OCI-LY1 (cell line): ENCODE data around the gene SPATA25.

Experiments
- H2AFZ ChIP-seq: fragments of 200-600 bp; sonication (generic), shearing (Covaris generic); 2 replicates; pipeline ENCODE4 v1.6.0; 2014; ENCODE audit warnings: antibody characterized with exemption, mild to moderate bottlenecking, low read length
- H3F3A ChIP-seq: fragments of 200-600 bp; sonication (generic), shearing (Covaris generic); 2 replicates; pipeline ENCODE4 v1.6.0; 2014; ENCODE audit warnings: mild to moderate bottlenecking, antibody characterized with exemption, low read length, moderate library complexity; ENCODE audit not compliant: insufficient read depth
- H3K27ac ChIP-seq: fragments of 200-600 bp; sonication (generic); 2 replicates; pipeline ENCODE4 v1.5.1; 2014; ENCODE audit warnings: low read length, mixed run types, mild to moderate bottlenecking, low read depth; ENCODE audit not compliant: poor library complexity, severe bottlenecking
- H3K27me3 ChIP-seq: fragments of 200-600 bp; sonication (generic); 2 replicates; pipeline ENCODE4 v1.6.0; 2014; ENCODE audit warnings: antibody characterized with exemption, mild to moderate bottlenecking, low read length, moderate library complexity; ENCODE audit not compliant: insufficient read depth
- H3K36me3 ChIP-seq: fragments of 200-600 bp; sonication (generic); 2 replicates; pipeline ENCODE4 v1.6.1; 2014; ENCODE audit warnings: mild to moderate bottlenecking, antibody characterized with exemption, low read length, moderate library complexity, mixed read lengths; ENCODE audit not compliant: insufficient read depth
- H3K4me1 ChIP-seq: fragments of 200-600 bp; sonication (generic); 2 replicates; pipeline ENCODE4 v1.5.1; 2014; ENCODE audit warnings: mild to moderate bottlenecking, low read length, moderate library complexity; ENCODE audit not compliant: insufficient read depth, severe bottlenecking
- H3K4me2 ChIP-seq: fragments of 200-600 bp; sonication (generic), shearing (Covaris generic); 2 replicates; pipeline ENCODE4 v1.6.1; 2014; ENCODE audit warnings: low read length
- H3K4me3 ChIP-seq: fragments of 200-600 bp; sonication (generic); 2 replicates; pipeline ENCODE4 v1.5.1; 2014; ENCODE audit warnings: low read length, low read depth, mild to moderate bottlenecking, mixed read lengths; ENCODE audit not compliant: poor library complexity, severe bottlenecking
- H3K79me2 ChIP-seq: fragments of 200-600 bp; shearing (Covaris generic); 2 replicates; pipeline ENCODE4 v1.6.1; 2016; ENCODE audit warnings: mixed run types, low read length, mixed read lengths; ENCODE audit not compliant: insufficient read depth
- H3K9ac ChIP-seq: fragments of 200-600 bp; sonication (generic), shearing (Covaris generic); 2 replicates; pipeline ENCODE4 v1.6.1; 2014; ENCODE audit warnings: mild to moderate bottlenecking, low read length, mixed read lengths
- H3K9me2 ChIP-seq: fragments of 200-600 bp; sonication (generic), shearing (Covaris generic); 2 replicates; pipeline ENCODE4 v1.6.1; 2014; ENCODE audit warnings: low read depth, mild to moderate bottlenecking, low read length, mixed read lengths
- H3K9me3 ChIP-seq: fragments of 200-600 bp; shearing (Covaris generic); 2 replicates; pipeline ENCODE4 v1.6.1; 2014; ENCODE audit warnings: low read length, mixed read lengths
- H4K20me1 ChIP-seq: fragments of 200-600 bp; sonication (generic), shearing (Covaris generic); 2 replicates; pipeline ENCODE4 v1.6.0; 2016; ENCODE audit warnings: mild to moderate bottlenecking, low read length; ENCODE audit not compliant: insufficient read depth
- CTCF ChIP-seq: fragments of 200-600 bp; sonication (generic), shearing (Covaris generic); IDR thresholded peaks from 2 replicates; pipeline ENCODE4 v1.5.1; 2017; ENCODE audit warnings: mild to moderate bottlenecking, antibody characterized with exemption, low read length, moderate library complexity, mixed read lengths
- EZH2 ChIP-seq: fragments of 200-600 bp; sonication (generic), shearing (Covaris generic); IDR thresholded peaks from 2 replicates; pipeline ENCODE4 v1.8.0; 2017; ENCODE audit warnings: borderline replicate concordance, mixed run types, mild to moderate bottlenecking, antibody characterized with exemption, low read length, moderate library complexity, mixed read lengths

The SPATA25 gene

GRCh38 chr20:45843506-45843905, 43.9 kb downstream of the SPATA25 start:
- Histone ChIP-seq H3F3A (no peaks in the 10 kb centered on the region), H2AFZ (no peak overlapping the region), H3K36me3 (peaks cover 43% of the 10 kb centered on the region), H3K27me3 (no peaks in the 10 kb centered on the region), H3K9ac (no peak overlapping the region), H3K4me3 (no peak overlapping the region), H4K20me1 (no peaks in the 10 kb centered on the region), H3K4me1 (peaks cover 10% of the 10 kb centered on the region), H3K4me2 (no peak overlapping the region), H3K9me2 (no peaks in the 10 kb centered on the region), H3K79me2 (no peaks in the 10 kb centered on the region), H3K27ac (no peak overlapping the region), H3K9me3 (no peaks in the 10 kb centered on the region)
- TF ChIP-seq CTCF = no peak
- TF ChIP-seq EZH2 = no peak

DNA sequence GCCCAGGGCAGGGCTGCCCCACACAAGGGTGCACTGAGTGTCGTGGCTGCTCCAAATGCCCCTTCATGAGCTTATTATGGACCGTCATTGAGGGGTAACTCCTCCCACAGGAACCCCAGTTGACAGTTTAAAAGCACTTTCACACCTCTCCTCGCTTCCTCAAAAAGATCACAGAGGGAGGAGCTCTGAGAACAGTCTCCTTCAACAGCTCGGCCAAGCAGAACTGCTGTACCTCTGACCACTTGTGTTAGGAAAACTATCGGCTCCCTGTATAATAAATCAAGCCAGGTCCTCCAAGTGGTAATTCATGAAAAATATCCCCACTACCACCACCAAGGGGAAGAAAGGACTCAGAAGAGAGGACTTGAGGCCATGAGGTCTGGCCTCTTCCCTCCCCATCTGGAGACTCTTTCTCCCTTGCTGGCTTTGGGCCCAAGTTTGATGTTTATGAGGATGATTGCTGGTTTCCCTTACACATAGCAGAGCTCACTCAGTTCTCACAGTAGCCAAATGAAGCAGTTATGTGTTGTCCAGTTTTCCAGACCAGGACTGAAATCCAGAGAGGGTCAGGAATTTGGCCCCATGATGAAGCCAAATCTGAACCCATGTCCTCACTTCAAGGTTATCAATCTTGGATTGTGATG, 45.1 kb downstream of the SPATA25 start:
- H3F3A ChIP-seq = no peaks in the 10 kb centered on the region
- peaks cover 43% of the 10 kb centered on the region for H3K36me3 ChIP-seq
- no peak overlapping the region for H2AFZ ChIP-seq
- no peaks in the 10 kb centered on the region for H3K79me2 ChIP-seq
- H3K4me1 ChIP-seq = peaks cover 10% of the 10 kb centered on the region
- no peaks in the 10 kb centered on the region for H3K9me3 ChIP-seq
- H3K27me3 ChIP-seq = no peaks in the 10 kb centered on the region
- no peaks in the 10 kb centered on the region for H3K9me2 ChIP-seq
- no peak overlapping the region for H3K27ac ChIP-seq
- no peak overlapping the region for H3K4me3 ChIP-seq
- H3K9ac ChIP-seq = no peak overlapping the region
- no peaks in the 10 kb centered on the region for H4K20me1 ChIP-seq
- no peak for TF ChIP-seq EZH2
- no peak overlapping the region for H3K4me2 ChIP-seq

GRCh38 chr20:45841407-45842129, 45.9 kb downstream of the SPATA25 start:
- no peaks in the 10 kb centered on the region for H3K9me3 ChIP-seq
- H3F3A ChIP-seq = no peaks in the 10 kb centered on the region
- peaks cover 41% of the 10 kb centered on the region for H3K36me3 ChIP-seq
- H3K4me1 ChIP-seq = peaks cover 10% of the 10 kb centered on the region
- H3K9me2 ChIP-seq = no peaks in the 10 kb centered on the region
- H3K27me3 ChIP-seq = no peaks in the 10 kb centered on the region
- H3K79me2 ChIP-seq = no peaks in the 10 kb centered on the region
- no peak overlapping the region for H2AFZ ChIP-seq
- TF ChIP-seq CTCF (no peak), EZH2 (no peak)
- no peak overlapping the region for H3K4me2 ChIP-seq
- H3K27ac ChIP-seq = no peak overlapping the region
- no peaks in the 10 kb centered on the region for H4K20me1 ChIP-seq
- no peak overlapping the region for H3K9ac ChIP-seq
- H3K4me3 ChIP-seq = no peak overlapping the region
